Panc1 (cell line): Measurements from ENCODE around the gene KCNIP4.

Experiments
- POLR2AphosphoS5 ChIP-seq: IDR thresholded peaks from 2 replicates; pipeline ENCODE4 v1.6.1; 2012; ENCODE audit warnings: mild to moderate bottlenecking, low read depth, low read length, moderate library complexity
- SIN3A ChIP-seq: IDR thresholded peaks from 2 replicates; pipeline ENCODE4 v1.6.1; 2012; ENCODE audit warnings: low read depth, mild to moderate bottlenecking, low read length, moderate library complexity, borderline replicate concordance; ENCODE audit not compliant: insufficient read depth
- TCF7L2 ChIP-seq: IDR thresholded peaks from 2 replicates; pipeline ENCODE4 v1.6.1; 2011; ENCODE audit warnings: mild to moderate bottlenecking, low read depth, low read length, inconsistent platforms
- TF ChIP-seq, protein P1 (sequence below): fragments of 450-650 bp; IDR thresholded peaks from 2 replicates; pipeline ENCODE4 v1.5.1; 2017; ENCODE audit warnings: mild to moderate bottlenecking
- TF ChIP-seq, protein P2 (sequence below), 2 experiments: IDR thresholded peaks; 2 replicates each; pipeline ENCODE4 v1.6.1; 2011 to 2012; ENCODE audit warnings: low read depth in 2 of 2, control low read depth in 1 of 2, low read length in 1 of 2, mild to moderate bottlenecking in 1 of 2, moderate library complexity in 1 of 2; ENCODE audit not compliant: insufficient read depth in 1 of 2

DNA sequence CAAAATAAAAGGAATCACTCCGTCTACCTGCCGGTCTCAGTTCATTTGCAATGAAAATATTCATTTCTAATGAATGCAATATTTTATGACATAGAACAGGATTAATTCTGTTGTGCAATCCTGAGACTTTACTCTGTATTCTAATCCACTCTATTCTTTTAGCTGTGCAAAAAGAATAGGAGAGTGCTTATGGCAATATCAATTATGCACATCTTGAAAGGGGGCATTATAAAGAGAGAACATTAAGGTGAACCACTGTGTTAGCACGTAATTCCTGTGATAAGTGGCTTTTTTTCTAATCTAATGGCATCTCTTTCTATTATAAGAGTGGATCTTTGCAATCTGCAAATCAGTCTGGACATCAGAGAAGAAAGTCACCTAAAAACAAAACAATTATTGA is 99.5 kb downstream of the KCNIP4 start:
- TF ChIP-seq, protein P1, sequence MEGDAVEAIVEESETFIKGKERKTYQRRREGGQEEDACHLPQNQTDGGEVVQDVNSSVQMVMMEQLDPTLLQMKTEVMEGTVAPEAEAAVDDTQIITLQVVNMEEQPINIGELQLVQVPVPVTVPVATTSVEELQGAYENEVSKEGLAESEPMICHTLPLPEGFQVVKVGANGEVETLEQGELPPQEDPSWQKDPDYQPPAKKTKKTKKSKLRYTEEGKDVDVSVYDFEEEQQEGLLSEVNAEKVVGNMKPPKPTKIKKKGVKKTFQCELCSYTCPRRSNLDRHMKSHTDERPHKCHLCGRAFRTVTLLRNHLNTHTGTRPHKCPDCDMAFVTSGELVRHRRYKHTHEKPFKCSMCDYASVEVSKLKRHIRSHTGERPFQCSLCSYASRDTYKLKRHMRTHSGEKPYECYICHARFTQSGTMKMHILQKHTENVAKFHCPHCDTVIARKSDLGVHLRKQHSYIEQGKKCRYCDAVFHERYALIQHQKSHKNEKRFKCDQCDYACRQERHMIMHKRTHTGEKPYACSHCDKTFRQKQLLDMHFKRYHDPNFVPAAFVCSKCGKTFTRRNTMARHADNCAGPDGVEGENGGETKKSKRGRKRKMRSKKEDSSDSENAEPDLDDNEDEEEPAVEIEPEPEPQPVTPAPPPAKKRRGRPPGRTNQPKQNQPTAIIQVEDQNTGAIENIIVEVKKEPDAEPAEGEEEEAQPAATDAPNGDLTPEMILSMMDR, result no peak
- no peak for TF ChIP-seq POLR2AphosphoS5
- TF ChIP-seq, protein P2, sequence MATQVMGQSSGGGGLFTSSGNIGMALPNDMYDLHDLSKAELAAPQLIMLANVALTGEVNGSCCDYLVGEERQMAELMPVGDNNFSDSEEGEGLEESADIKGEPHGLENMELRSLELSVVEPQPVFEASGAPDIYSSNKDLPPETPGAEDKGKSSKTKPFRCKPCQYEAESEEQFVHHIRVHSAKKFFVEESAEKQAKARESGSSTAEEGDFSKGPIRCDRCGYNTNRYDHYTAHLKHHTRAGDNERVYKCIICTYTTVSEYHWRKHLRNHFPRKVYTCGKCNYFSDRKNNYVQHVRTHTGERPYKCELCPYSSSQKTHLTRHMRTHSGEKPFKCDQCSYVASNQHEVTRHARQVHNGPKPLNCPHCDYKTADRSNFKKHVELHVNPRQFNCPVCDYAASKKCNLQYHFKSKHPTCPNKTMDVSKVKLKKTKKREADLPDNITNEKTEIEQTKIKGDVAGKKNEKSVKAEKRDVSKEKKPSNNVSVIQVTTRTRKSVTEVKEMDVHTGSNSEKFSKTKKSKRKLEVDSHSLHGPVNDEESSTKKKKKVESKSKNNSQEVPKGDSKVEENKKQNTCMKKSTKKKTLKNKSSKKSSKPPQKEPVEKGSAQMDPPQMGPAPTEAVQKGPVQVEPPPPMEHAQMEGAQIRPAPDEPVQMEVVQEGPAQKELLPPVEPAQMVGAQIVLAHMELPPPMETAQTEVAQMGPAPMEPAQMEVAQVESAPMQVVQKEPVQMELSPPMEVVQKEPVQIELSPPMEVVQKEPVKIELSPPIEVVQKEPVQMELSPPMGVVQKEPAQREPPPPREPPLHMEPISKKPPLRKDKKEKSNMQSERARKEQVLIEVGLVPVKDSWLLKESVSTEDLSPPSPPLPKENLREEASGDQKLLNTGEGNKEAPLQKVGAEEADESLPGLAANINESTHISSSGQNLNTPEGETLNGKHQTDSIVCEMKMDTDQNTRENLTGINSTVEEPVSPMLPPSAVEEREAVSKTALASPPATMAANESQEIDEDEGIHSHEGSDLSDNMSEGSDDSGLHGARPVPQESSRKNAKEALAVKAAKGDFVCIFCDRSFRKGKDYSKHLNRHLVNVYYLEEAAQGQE (IDR thresholded peaks at IDR 0.05; ENCODE audit: insufficient read depth in 1 of 2, low read depth in 2 of 2, low read length in 1 of 2), result no peak
- no peak for TF ChIP-seq TCF7L2
- TF ChIP-seq SIN3A, result no peak
